Fibroblast of lung (primary cell): ENCODE data around the gene RAB3GAP1. TPM values are rescaled to one million over a fixed set of nuclear protein-coding genes. Genes with fewer than 3 reads are reported as not detected.
A peak's percentile ranks its signal among the peaks of the same experiment; 100 is the strongest.

ENCODE experiments used
- DNase-seq, 2 donors: peaks; one replicate each; pipeline versions ENCODE4 v3.0.0 to v3.0.0-alpha.2; 2010; ENCODE audit warnings: low read depth in 2 of 2
- H2AFZ ChIP-seq: 2 replicates; pipeline ENCODE4 v1.5.1; 2012; ENCODE audit warnings: low read length, control low read depth, inconsistent platforms
- H3K27ac ChIP-seq: 2 replicates; pipeline ENCODE4 v1.5.1; 2011; ENCODE audit warnings: low read length, control low read depth; ENCODE audit not compliant: insufficient read depth
- H3K27me3 ChIP-seq: 2 replicates; pipeline ENCODE4 v1.5.1; 2011; ENCODE audit warnings: mild to moderate bottlenecking, low read length; ENCODE audit not compliant: control insufficient read depth, insufficient read depth
- H3K36me3 ChIP-seq: 2 replicates; pipeline ENCODE4 v1.5.1; 2011; ENCODE audit warnings: low read length; ENCODE audit not compliant: control insufficient read depth, insufficient read depth
- H3K4me1 ChIP-seq: 2 replicates; pipeline ENCODE4 v1.5.1; 2011; ENCODE audit warnings: low read length; ENCODE audit not compliant: control insufficient read depth, insufficient read depth; ENCODE audit errors: extremely low read depth
- H3K4me2 ChIP-seq: 2 replicates; pipeline ENCODE4 v1.5.1; 2011; ENCODE audit warnings: low read length, control low read depth; ENCODE audit not compliant: insufficient read depth; ENCODE audit errors: extremely low read depth
- H3K4me3 ChIP-seq, 4 experiments: fragments of 200-600 bp in 1 of 4; sonication (generic) in 1 of 4; replicated peaks in 1 of 4; 2 replicates each; pipeline ENCODE4 v1.5.1; 2011 to 2016; ENCODE audit warnings: low read length in 4 of 4, low read depth in 3 of 4, mild to moderate bottlenecking in 3 of 4, control low read depth in 2 of 4, inconsistent platforms in 1 of 4, mixed read lengths in 1 of 4; ENCODE audit not compliant: insufficient read depth in 1 of 4; ENCODE audit errors: control extremely low read depth in 1 of 4
- H3K79me2 ChIP-seq: 2 replicates; pipeline ENCODE4 v1.5.1; 2012; ENCODE audit warnings: mild to moderate bottlenecking, low read length, inconsistent platforms; ENCODE audit not compliant: control insufficient read depth, insufficient read depth
- H3K9ac ChIP-seq: 2 replicates; pipeline ENCODE4 v1.5.1; 2011; ENCODE audit warnings: mild to moderate bottlenecking, low read length, control low read depth; ENCODE audit not compliant: insufficient read depth
- H3K9me3 ChIP-seq: 2 replicates; pipeline ENCODE4 v1.5.1; 2012; ENCODE audit warnings: low read depth, low read length; ENCODE audit not compliant: control insufficient read depth, insufficient read depth
- H4K20me1 ChIP-seq: 2 replicates; pipeline ENCODE4 v1.5.1; 2011; ENCODE audit warnings: low read length; ENCODE audit not compliant: control insufficient read depth, insufficient read depth; ENCODE audit errors: extremely low read depth
- EZH2 ChIP-seq: IDR thresholded peaks from 2 replicates; pipeline ENCODE4 v1.5.1; 2012; ENCODE audit warnings: low read length, control low read depth, mild to moderate bottlenecking; ENCODE audit errors: missing control alignments
- polyA plus RNA-seq, 2 donors: library from polyadenylated mRNA; depleted of rRNA in 1 of 2; stranded (reverse) in 1 of 2; unstranded in 1 of 2; fragments of >200 nt; gene quantifications; 2 replicates each; pipeline ENCODE4 v1.2.1, GENCODE V29; 2011 to 2012; ENCODE audit warnings: missing spikeins in 1 of 2
- total RNA-seq: library from RNA; depleted of rRNA; stranded (reverse); fragments of >200 nt; gene quantifications from 2 replicates; pipeline ENCODE4 v1.2.1, GENCODE V29; 2014
- TF ChIP-seq, protein P1 (sequence below), 2 donors: IDR thresholded peaks in 1 of 2; conservative IDR thresholded peaks in 1 of 2; 1 replicate in 1 of 2; 2 replicates in 1 of 2; pipeline ENCODE4 v1.5.1; 2011 to 2012; ENCODE audit warnings: low read length in 2 of 2, control low read depth in 1 of 2, inconsistent platforms in 1 of 2, low read depth in 1 of 2, mild to moderate bottlenecking in 1 of 2

Gene RAB3GAP1
- total and polyA plus RNA-seq, 2 donors (not counting 1 experiment from before 2014, with no cell fraction given), result 42.4 to 82.6 TPM

DNA sequence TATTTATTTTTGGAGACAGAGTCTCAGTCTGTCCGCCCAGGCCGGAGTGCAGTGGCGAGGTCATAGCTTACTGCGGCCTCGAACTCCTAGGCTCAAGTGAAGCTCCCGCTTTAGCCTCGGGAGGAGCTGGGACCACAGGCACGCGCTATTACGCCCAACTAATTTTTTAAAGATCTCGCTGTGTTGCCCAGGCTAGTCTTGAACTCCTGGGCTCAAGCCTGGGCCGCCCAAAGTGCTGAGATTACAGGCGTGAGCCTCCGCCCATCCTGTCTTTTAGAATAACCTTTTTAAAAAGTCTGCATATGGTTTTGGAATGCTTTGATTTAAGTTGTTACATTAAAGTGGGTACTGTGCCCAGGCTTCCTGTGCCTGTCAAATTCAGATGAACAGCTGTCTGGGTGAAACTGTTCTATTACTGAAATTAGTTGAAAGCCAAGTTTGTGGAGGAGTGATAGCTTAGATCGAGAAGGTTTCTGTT, 944 bp downstream of the RAB3GAP1 start:
- peak overlapping the region; percentile 74 for H3K4me2 ChIP-seq
- TF ChIP-seq, protein P1, sequence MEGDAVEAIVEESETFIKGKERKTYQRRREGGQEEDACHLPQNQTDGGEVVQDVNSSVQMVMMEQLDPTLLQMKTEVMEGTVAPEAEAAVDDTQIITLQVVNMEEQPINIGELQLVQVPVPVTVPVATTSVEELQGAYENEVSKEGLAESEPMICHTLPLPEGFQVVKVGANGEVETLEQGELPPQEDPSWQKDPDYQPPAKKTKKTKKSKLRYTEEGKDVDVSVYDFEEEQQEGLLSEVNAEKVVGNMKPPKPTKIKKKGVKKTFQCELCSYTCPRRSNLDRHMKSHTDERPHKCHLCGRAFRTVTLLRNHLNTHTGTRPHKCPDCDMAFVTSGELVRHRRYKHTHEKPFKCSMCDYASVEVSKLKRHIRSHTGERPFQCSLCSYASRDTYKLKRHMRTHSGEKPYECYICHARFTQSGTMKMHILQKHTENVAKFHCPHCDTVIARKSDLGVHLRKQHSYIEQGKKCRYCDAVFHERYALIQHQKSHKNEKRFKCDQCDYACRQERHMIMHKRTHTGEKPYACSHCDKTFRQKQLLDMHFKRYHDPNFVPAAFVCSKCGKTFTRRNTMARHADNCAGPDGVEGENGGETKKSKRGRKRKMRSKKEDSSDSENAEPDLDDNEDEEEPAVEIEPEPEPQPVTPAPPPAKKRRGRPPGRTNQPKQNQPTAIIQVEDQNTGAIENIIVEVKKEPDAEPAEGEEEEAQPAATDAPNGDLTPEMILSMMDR (conservative IDR thresholded peaks at IDR 0.05 in 1 of 2, IDR thresholded peaks at IDR 0.05 in 1 of 2; ENCODE audit: low read depth in 1 of 2, low read length in 2 of 2), result no peak
- TF ChIP-seq EZH2, result no peak
- no peaks in the 10 kb centered on the region for H4K20me1 ChIP-seq
- H3K4me3 ChIP-seq, result peak overlapping the region; percentile 91 to 100 (median 95)
- H3K4me1 ChIP-seq, result peaks cover 3% of the 10 kb centered on the region
- no peaks in the 10 kb centered on the region for H3K27me3 ChIP-seq
- peaks cover 46% of the 10 kb centered on the region for H3K79me2 ChIP-seq
- no peaks in the 10 kb centered on the region for H3K9me3 ChIP-seq
- H3K36me3 ChIP-seq, result no peaks in the 10 kb centered on the region
- DNase-seq, result peak in 1 of 2 donors; percentile 11
- H3K27ac ChIP-seq, result peak overlapping the region; percentile 98
- peak overlapping the region; percentile 96 for H3K9ac ChIP-seq
- H2AFZ ChIP-seq, result no peak overlapping the region

GRCh38 chr2:135055182-135055786, 3.2 kb downstream of the RAB3GAP1 start:
- Histone ChIP-seq H3K79me2 (peaks cover 56% of the 10 kb centered on the region), H3K4me2 (peak overlapping the region; percentile 74), H4K20me1 (no peaks in the 10 kb centered on the region), H3K9me3 (no peaks in the 10 kb centered on the region), H3K9ac (no peak overlapping the region), H3K36me3 (no peaks in the 10 kb centered on the region), H2AFZ (no peak overlapping the region), H3K4me3 (peak overlapping the region in 3 of 4 experiments; percentile 11 to 100 (median 17)), H3K4me1 (peaks cover 3% of the 10 kb centered on the region), H3K27ac (peak overlapping the region; percentile 52), H3K27me3 (no peaks in the 10 kb centered on the region)
- no peak for TF ChIP-seq EZH2
- TF ChIP-seq, protein P1 (conservative IDR thresholded peaks at IDR 0.05 in 1 of 2, IDR thresholded peaks at IDR 0.05 in 1 of 2; ENCODE audit: low read depth in 1 of 2, low read length in 2 of 2), result no peak
- peak; percentile 43 to 84 for DNase-seq

DNA sequence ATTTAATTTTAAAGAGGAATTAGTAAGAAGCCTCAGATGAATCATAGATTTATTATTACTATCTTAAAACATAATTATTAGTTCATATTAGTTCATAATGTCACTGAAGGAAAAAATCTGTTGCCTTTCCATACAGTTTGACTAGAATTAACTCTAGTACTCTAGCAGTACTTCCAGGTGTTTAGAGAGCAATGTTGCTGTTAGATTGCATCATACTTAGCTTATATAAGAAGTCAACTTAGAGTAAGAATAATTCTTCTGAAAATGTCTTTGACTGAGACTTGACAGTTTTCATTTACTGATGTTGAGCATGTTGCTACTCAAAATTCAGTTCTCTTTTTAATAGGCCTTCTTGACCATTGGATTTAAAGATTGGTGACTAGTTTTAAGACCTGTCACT, 4.7 kb downstream of the RAB3GAP1 start:
- Histone ChIP-seq H3K4me2 (no peak overlapping the region), H3K27me3 (no peaks in the 10 kb centered on the region), H3K27ac (no peak overlapping the region), H3K9me3 (no peaks in the 10 kb centered on the region), H3K4me1 (peaks cover 3% of the 10 kb centered on the region), H3K9ac (no peak overlapping the region), H3K36me3 (peaks cover 4% of the 10 kb centered on the region), H3K79me2 (peaks cover 66% of the 10 kb centered on the region), H4K20me1 (no peaks in the 10 kb centered on the region), H3K4me3 (no peak overlapping the region), H2AFZ (no peak overlapping the region)
- no peak for TF ChIP-seq EZH2
- TF ChIP-seq, protein P1 (conservative IDR thresholded peaks at IDR 0.05 in 1 of 2, IDR thresholded peaks at IDR 0.05 in 1 of 2; ENCODE audit: low read depth in 1 of 2, low read length in 2 of 2), result no peak
- DNase-seq, result peak in 1 of 2 donors; percentile 53
